Suprapubic skin (tissue), 4 donors: ENCODE results near the gene RAD54L.

Experiments
- EP300 ChIP-seq: sonication (generic); formaldehyde crosslinking; IDR thresholded peaks from one replicate; pipeline ENCODE4 v1.6.1; 2017; ENCODE audit warnings: antibody characterized with exemption
- POLR2AphosphoS5 ChIP-seq, 3 donors: sonication (generic); formaldehyde crosslinking; IDR thresholded peaks; one replicate each; pipeline ENCODE4 v1.6.1; 2017; ENCODE audit warnings: antibody characterized with exemption in 3 of 3

- no peak for TF ChIP-seq EP300
- no peak for TF ChIP-seq POLR2AphosphoS5 (IDR thresholded peaks at IDR 0.05)
Observed at GRCh38 chr1:46205141-46205540, 42.4 kb upstream of the RAD54L start.
